OCI-M2 (cell line): Measurements from ENCODE around the gene CAPN3.
"Not testable (repeated sequence)": the region's sequence is repeated elsewhere in the genome, so short reads cannot be mapped to it uniquely, and the experiment has no call there.

Source experiments
- DNase-seq: peaks from one replicate; lab custom pipeline; 2025; ENCODE audit not compliant: unreplicated experiment; lab: John Stamatoyannopoulos, UW

CAPN3 gene

GRCh38 chr15:42359249-42359648 lies at the start of gene CAPN3:
CAPN3 (plus strand) TSS chr15:42359501; CDS start chr15:42359806, 305 bp downstream.
- DNase-seq, result no peak

- DNase-seq, result no peak
Measured at GRCh38 chr15:42313463-42313862, 45.8 kb upstream of the CAPN3 start.

- DNase-seq, result no peak
Measured at GRCh38 chr15:42314818-42315217, 44.5 kb upstream of the CAPN3 start.

GRCh38 chr15:42315521-42315920 lies 43.8 kb upstream of the CAPN3 start:
- DNase-seq, result no peak

- DNase-seq, result not testable (repeated sequence)
Measured at GRCh38 chr15:42316282-42316805, 43.0 kb upstream of the CAPN3 start.

GRCh38 chr15:42319206-42319605 lies 40.1 kb upstream of the CAPN3 start:
- no peak for DNase-seq

GRCh38 chr15:42324308-42324707 lies 35.0 kb upstream of the CAPN3 start:
- DNase-seq, result no peak

GRCh38 chr15:42329161-42329560 lies 30.1 kb upstream of the CAPN3 start:
- DNase-seq, result no peak

- no peak for DNase-seq
Measured at GRCh38 chr15:42329992-42330391, 29.3 kb upstream of the CAPN3 start.

GRCh38 chr15:42331235-42331634 lies 28.1 kb upstream of the CAPN3 start:
- DNase-seq, result no peak

- DNase-seq, result no peak
Measured at GRCh38 chr15:42332331-42332730, 27.0 kb upstream of the CAPN3 start.

GRCh38 chr15:42335074-42335473 lies 24.2 kb upstream of the CAPN3 start:
- DNase-seq, result no peak

- not testable (repeated sequence) for DNase-seq
Measured at GRCh38 chr15:42336650-42337049, 22.7 kb upstream of the CAPN3 start.

- DNase-seq, result not testable (repeated sequence)
Measured at GRCh38 chr15:42337104-42337503, 22.2 kb upstream of the CAPN3 start.

- no peak for DNase-seq
Measured at GRCh38 chr15:42338500-42338899, 20.8 kb upstream of the CAPN3 start.

GRCh38 chr15:42343596-42344232 lies 15.6 kb upstream of the CAPN3 start:
- no peak for DNase-seq

- no peak for DNase-seq
Measured at GRCh38 chr15:42344763-42345162, 14.5 kb upstream of the CAPN3 start.

GRCh38 chr15:42345504-42345903 lies 13.8 kb upstream of the CAPN3 start:
- no peak for DNase-seq

GRCh38 chr15:42348083-42348482 lies 11.2 kb upstream of the CAPN3 start:
- DNase-seq, result no peak

GRCh38 chr15:42349186-42349585 lies 10.1 kb upstream of the CAPN3 start:
- DNase-seq, result no peak

- DNase-seq, result no peak
Measured at GRCh38 chr15:42352401-42352800, 6.9 kb upstream of the CAPN3 start.

GRCh38 chr15:42353061-42353460 lies 6.2 kb upstream of the CAPN3 start:
- DNase-seq, result no peak

- DNase-seq, result no peak
Measured at GRCh38 chr15:42354824-42355223, 4.5 kb upstream of the CAPN3 start.
